ENCODE data around the gene RNFT2.

RNFT2 gene

GRCh38 chr12:116737774-116738657, at the start of gene RNFT2, which contains the start of gene SPRING1:
RNFT2 (plus strand) TSS chr12:116738315; CDS start chr12:116740498, 2,183 bp downstream.
SPRING1 (minus strand) TSS chr12:116738069; CDS start chr12:116737900, 169 bp downstream.
- Mint-ChIP-seq H3K4me3 (peak within 1 kb of the TSS; percentile 95 to 99 (median 96)), H3K27me3 (ENCODE audit: low read depth) (no peaks in the 10 kb centered on the region), H3K36me3 (ENCODE audit: low read depth) (peaks cover 17% of the 10 kb centered on the region), H3K27ac (peak within 1 kb of the TSS; percentile 14 to 83 (median 30)), H3K9me3 (no peaks in the 10 kb centered on the region), H3K4me1 (peaks cover 25% of the 10 kb centered on the region)
- peak in 2 of 3 experiments; percentile 21 to 31 for TF ChIP-seq CTCF (IDR thresholded peaks at IDR 0.05; ENCODE audit: unreplicated experiment in 3 of 3)

GRCh38 chr12:116689521-116689920, 48.6 kb upstream of the RNFT2 start:
- Mint-ChIP-seq H3K36me3 (ENCODE audit: low read depth) (no peaks in the 10 kb centered on the region), H3K9me3 (no peaks in the 10 kb centered on the region), H3K27ac (no peak overlapping the region), H3K4me3 (no peak overlapping the region), H3K4me1 (peaks cover 25% of the 10 kb centered on the region), H3K27me3 (ENCODE audit: low read depth) (peaks cover 39% of the 10 kb centered on the region)
- TF ChIP-seq CTCF (IDR thresholded peaks at IDR 0.05; ENCODE audit: unreplicated experiment in 3 of 3), result no peak

- H3K27me3 Mint-ChIP-seq (ENCODE audit: low read depth), result peaks cover 45% of the 10 kb centered on the region
- peak overlapping the region in 1 of 3 experiments; percentile 10 for H3K27ac Mint-ChIP-seq
- peaks cover 28% of the 10 kb centered on the region for H3K4me1 Mint-ChIP-seq
- H3K36me3 Mint-ChIP-seq (ENCODE audit: low read depth), result no peaks in the 10 kb centered on the region
- no peak for TF ChIP-seq CTCF (IDR thresholded peaks at IDR 0.05; ENCODE audit: unreplicated experiment in 3 of 3)
- H3K4me3 Mint-ChIP-seq, result no peak overlapping the region
- H3K9me3 Mint-ChIP-seq, result no peaks in the 10 kb centered on the region
Observed at GRCh38 chr12:116689979-116690744, 48.0 kb upstream of the RNFT2 start.

GRCh38 chr12:116691205-116691604, 46.9 kb upstream of the RNFT2 start:
- Mint-ChIP-seq H3K9me3 (no peaks in the 10 kb centered on the region), H3K4me3 (no peak overlapping the region), H3K36me3 (ENCODE audit: low read depth) (no peaks in the 10 kb centered on the region), H3K27me3 (ENCODE audit: low read depth) (peaks cover 52% of the 10 kb centered on the region), H3K27ac (no peak overlapping the region), H3K4me1 (peaks cover 32% of the 10 kb centered on the region)
- no peak for TF ChIP-seq CTCF (IDR thresholded peaks at IDR 0.05; ENCODE audit: unreplicated experiment in 3 of 3)

- TF ChIP-seq CTCF (IDR thresholded peaks at IDR 0.05; ENCODE audit: unreplicated experiment in 3 of 3), result no peak
- Mint-ChIP-seq H3K36me3 (ENCODE audit: low read depth) (no peaks in the 10 kb centered on the region), H3K27me3 (ENCODE audit: low read depth) (peaks cover 56% of the 10 kb centered on the region), H3K27ac (no peak overlapping the region), H3K9me3 (no peaks in the 10 kb centered on the region), H3K4me1 (peaks cover 34% of the 10 kb centered on the region), H3K4me3 (peak overlapping the region in 1 of 3 experiments; percentile 28)
Observed at GRCh38 chr12:116691636-116692035, 46.5 kb upstream of the RNFT2 start.
